Measurements from ENCODE around the gene LTBP4.
A peak's percentile ranks its signal among the peaks of the same experiment; 100 is the strongest.

- TF ChIP-seq CTCF (IDR thresholded peaks at IDR 0.05) (peak in 1 of 6 experiments; percentile 10), POLR2A (IDR thresholded peaks at IDR 0.05) (peak in 1 of 2 donors; percentile 51)
These were observed 4.2 kb downstream of the LTBP4 start for GRCh38 chr19:40605216-40605971.
